NCI-H446 treated with DMSO at 0.1 percent for 48 hours (cell line): Measurements from ENCODE around the gene TMEM256.

Experiments
- DNase-seq: peaks from one replicate; lab custom pipeline; 2025; lab: John Stamatoyannopoulos, UW

Gene TMEM256

GRCh38 chr17:7403977-7404736, at the start of gene TMEM256:
Gene TMEM256, minus strand, starts transcription at chr17:7404097. Its CDS starts 13 bp downstream, at chr17:7404084.
- peak; percentile 97 for DNase-seq

- DNase-seq, result no peak
Measured at GRCh38 chr17:7448461-7448860, 44.6 kb upstream of the TMEM256 start.

GRCh38 chr17:7445619-7445968, 41.7 kb upstream of the TMEM256 start:
- no peak for DNase-seq

- peak; percentile 11 for DNase-seq
Measured at GRCh38 chr17:7444682-7445618, 41.1 kb upstream of the TMEM256 start, which contains the start of gene CHRNB1. Gene CHRNB1, plus strand, starts transcription at chr17:7445061. Its CDS starts 67 bp downstream, at chr17:7445128.

GRCh38 chr17:7443499-7444485, 39.9 kb upstream of the TMEM256 start:
- no peak for DNase-seq

GRCh38 chr17:7442142-7442541, 38.2 kb upstream of the TMEM256 start:
- no peak for DNase-seq

GRCh38 chr17:7441266-7441665, 37.4 kb upstream of the TMEM256 start:
- DNase-seq, result no peak

GRCh38 chr17:7440834-7441195, 36.9 kb upstream of the TMEM256 start:
- DNase-seq, result peak; percentile 59

- DNase-seq, result peak; percentile 39
Measured at GRCh38 chr17:7440113-7440833, 36.4 kb upstream of the TMEM256 start.

GRCh38 chr17:7439462-7440112, 35.7 kb upstream of the TMEM256 start, which contains the start of gene FGF11:
Gene FGF11, plus strand, starts transcription at chr17:7439512. Its CDS starts 109 bp downstream, at chr17:7439621.
- no peak for DNase-seq

- DNase-seq, result no peak
Measured at GRCh38 chr17:7438656-7439460, 35.0 kb upstream of the TMEM256 start.

- no peak for DNase-seq
Measured at GRCh38 chr17:7437950-7438614, 34.2 kb upstream of the TMEM256 start.

GRCh38 chr17:7437369-7437863, 33.5 kb upstream of the TMEM256 start:
- no peak for DNase-seq

- peak; percentile 42 for DNase-seq
Measured at GRCh38 chr17:7436556-7437368, 32.9 kb upstream of the TMEM256 start.

GRCh38 chr17:7435676-7436555, 32.0 kb upstream of the TMEM256 start:
- no peak for DNase-seq

- DNase-seq, result no peak
Measured at GRCh38 chr17:7432296-7432695, 28.4 kb upstream of the TMEM256 start.

- DNase-seq, result no peak
Measured at GRCh38 chr17:7431231-7431630, 27.3 kb upstream of the TMEM256 start.
